ENCODE measurements around the gene PAMR1.

DNA sequence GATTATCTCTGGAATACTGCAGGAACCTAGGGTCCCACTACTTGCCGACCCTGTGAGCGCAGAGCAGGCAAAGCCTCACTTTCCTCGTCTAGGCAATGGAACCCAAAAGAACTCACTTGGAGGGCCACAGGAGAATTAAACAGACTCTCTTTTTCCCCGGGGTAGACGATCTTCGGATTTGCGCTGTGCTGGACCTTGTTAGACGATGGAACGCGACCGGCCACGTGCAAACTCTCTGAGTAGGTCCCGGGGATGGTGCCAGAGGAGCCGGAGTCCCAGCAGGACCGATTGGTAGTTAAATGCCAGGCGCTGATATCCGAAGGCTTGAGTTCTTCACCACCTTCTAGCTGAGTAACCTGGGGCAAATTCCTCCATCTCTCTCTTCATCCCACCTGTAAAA is 105.0 kb downstream of the PAMR1 start:
- TF ChIP-seq TEAD4 (IDR thresholded peaks at IDR 0.05), result no peak
- TF ChIP-seq EP300 (IDR thresholded peaks at IDR 0.05; ENCODE audit: borderline replicate concordance), result no peak
- no peak for TF ChIP-seq CEBPB (IDR thresholded peaks at IDR 0.05)
- TF ChIP-seq, protein P1, sequence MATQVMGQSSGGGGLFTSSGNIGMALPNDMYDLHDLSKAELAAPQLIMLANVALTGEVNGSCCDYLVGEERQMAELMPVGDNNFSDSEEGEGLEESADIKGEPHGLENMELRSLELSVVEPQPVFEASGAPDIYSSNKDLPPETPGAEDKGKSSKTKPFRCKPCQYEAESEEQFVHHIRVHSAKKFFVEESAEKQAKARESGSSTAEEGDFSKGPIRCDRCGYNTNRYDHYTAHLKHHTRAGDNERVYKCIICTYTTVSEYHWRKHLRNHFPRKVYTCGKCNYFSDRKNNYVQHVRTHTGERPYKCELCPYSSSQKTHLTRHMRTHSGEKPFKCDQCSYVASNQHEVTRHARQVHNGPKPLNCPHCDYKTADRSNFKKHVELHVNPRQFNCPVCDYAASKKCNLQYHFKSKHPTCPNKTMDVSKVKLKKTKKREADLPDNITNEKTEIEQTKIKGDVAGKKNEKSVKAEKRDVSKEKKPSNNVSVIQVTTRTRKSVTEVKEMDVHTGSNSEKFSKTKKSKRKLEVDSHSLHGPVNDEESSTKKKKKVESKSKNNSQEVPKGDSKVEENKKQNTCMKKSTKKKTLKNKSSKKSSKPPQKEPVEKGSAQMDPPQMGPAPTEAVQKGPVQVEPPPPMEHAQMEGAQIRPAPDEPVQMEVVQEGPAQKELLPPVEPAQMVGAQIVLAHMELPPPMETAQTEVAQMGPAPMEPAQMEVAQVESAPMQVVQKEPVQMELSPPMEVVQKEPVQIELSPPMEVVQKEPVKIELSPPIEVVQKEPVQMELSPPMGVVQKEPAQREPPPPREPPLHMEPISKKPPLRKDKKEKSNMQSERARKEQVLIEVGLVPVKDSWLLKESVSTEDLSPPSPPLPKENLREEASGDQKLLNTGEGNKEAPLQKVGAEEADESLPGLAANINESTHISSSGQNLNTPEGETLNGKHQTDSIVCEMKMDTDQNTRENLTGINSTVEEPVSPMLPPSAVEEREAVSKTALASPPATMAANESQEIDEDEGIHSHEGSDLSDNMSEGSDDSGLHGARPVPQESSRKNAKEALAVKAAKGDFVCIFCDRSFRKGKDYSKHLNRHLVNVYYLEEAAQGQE (IDR thresholded peaks at IDR 0.05; ENCODE audit: low read depth), result no peak
- TF ChIP-seq TAF1 (IDR thresholded peaks at IDR 0.05; ENCODE audit: low read depth), result no peak
- TF ChIP-seq NFIC (IDR thresholded peaks at IDR 0.05), result no peak
